ENCODE results near the gene MAMDC4. TPM values are rescaled to one million over a fixed set of nuclear protein-coding genes. Genes with fewer than 3 reads are reported as not detected.

MAMDC4 gene
- total and polyA plus RNA-seq, 2 of the 13 experiments (the other 11 are each of a cell fraction or from before 2014, with no cell fraction given): 6.0 to 6.8 TPM

- TF ChIP-seq AKNA (CRISPR knock-in tag; IDR thresholded peaks at IDR 0.05; ENCODE audit: borderline replicate concordance) (no peak), SIX1 (CRISPR knock-in tag; IDR thresholded peaks at IDR 0.05; ENCODE audit: borderline replicate concordance) (no peak), ZBED4 (CRISPR knock-in tag; IDR thresholded peaks at IDR 0.05; ENCODE audit: borderline replicate concordance) (0 out of 2 replicates have a peak, but pooled peaks have one; percentile 17), TFE3 (CRISPR knock-in tag; IDR thresholded peaks at IDR 0.05) (peak; percentile 36; the same call in 1 of the 2 replicates), ATF6 (CRISPR knock-in tag; conservative IDR thresholded peaks at IDR 0.05) (0 out of 2 replicates have a peak, but pooled peaks have one; percentile 49), TRIM24 (CRISPR knock-in tag; IDR thresholded peaks at IDR 0.05) (no peak), JDP2 (CRISPR knock-in tag; IDR thresholded peaks at IDR 0.05; ENCODE audit: borderline replicate concordance) (no peak; the same call in 1 of the 2 replicates), CCDC6 (CRISPR knock-in tag; IDR thresholded peaks at IDR 0.05) (peak; percentile 78), FIP1L1 (IDR thresholded peaks at IDR 0.05; ENCODE audit: borderline replicate concordance, insufficient read depth, low read depth, low read length) (0 out of 2 replicates have a peak, but pooled peaks have one; percentile 63), ZNF496 (CRISPR knock-in tag; IDR thresholded peaks at IDR 0.05; ENCODE audit: insufficient replicate concordance) (no peak), ZBTB8A (CRISPR knock-in tag; IDR thresholded peaks at IDR 0.05; ENCODE audit: borderline replicate concordance, low read depth) (peak; percentile 52; the same call in 1 of the 2 replicates), ZNF605 (CRISPR knock-in tag; IDR thresholded peaks at IDR 0.05) (no peak; the same call in 1 of the 2 replicates), MTA1 (CRISPR knock-in tag; IDR thresholded peaks at IDR 0.05; ENCODE audit: borderline replicate concordance) (no peak), SUZ12 (IDR thresholded peaks at IDR 0.05; ENCODE audit: low read depth, low read length) (no peak)
Measured at GRCh38 chr9:136849038-136849959, 2.8 kb upstream of the MAMDC4 start, which contains the start of gene PHPT1 (continued).
